GM12878 (cell line): ENCODE data around the gene RASGRF2. TPM values are rescaled to one million over a fixed set of nuclear protein-coding genes. Genes with fewer than 3 reads are reported as not detected.

ENCODE experiments used
- ATAC-seq: fragments of 200-7000 bp; cut with Tn5 transposase; 3 replicates; pipeline ENCODE4 v1.9.1; 2020; ENCODE audit warnings: mild to moderate bottlenecking, moderate library complexity
- BruUV-seq: library from RNA; stranded (reverse); fragments of 400-500 nt; replicated peaks from 2 replicates; lab custom pipeline; 2021; lab: Mats Ljungman, UMichigan
- CTCF ChIA-PET: fragments of 300-600 bp; sonication (Branson Sonifier 250); formaldehyde crosslinking; extraction: SDS; loops from one replicate; lab custom pipeline; 2021; ENCODE audit warnings: inconsistent platforms; lab: Yijun Ruan, JAX
- POLR2A ChIA-PET: fragments of 350-600 bp; formaldehyde crosslinking; extraction: SDS; loops from one replicate; lab custom pipeline; 2021; ENCODE audit warnings: inconsistent platforms; lab: Charles Lee
- RAD21 ChIA-PET: fragments of 300-600 bp; sonication (Branson Sonifier 250); formaldehyde crosslinking; loops from one replicate; lab custom pipeline; 2023; ENCODE audit warnings: antibody characterized with exemption; ENCODE audit not compliant: unreplicated experiment; lab: Charles Lee
- SMC1A ChIA-PET: fragments of 300-600 bp; sonication (Branson Sonifier 250); formaldehyde crosslinking; loops from one replicate; lab custom pipeline; 2023; ENCODE audit not compliant: unreplicated experiment, uncharacterized antibody; lab: Charles Lee
- DNase-seq: peaks from one replicate; pipeline ENCODE4 v3.0.0-alpha.2; 2011; ENCODE audit warnings: low read depth, low spot score
- FAIRE-seq: peaks from 3 replicates; lab custom pipeline; 2011; peaks lifted over from hg19 to GRCh38; lab: Jason Lieb, UNC
- H2AFZ ChIP-seq: 2 replicates; pipeline ENCODE4 v1.6.0; 2011; ENCODE audit warnings: low read depth, low read length, control low read depth; ENCODE audit not compliant: control insufficient read depth
- H3K27ac ChIP-seq: 2 replicates; pipeline ENCODE4 v1.5.1; 2011; ENCODE audit warnings: control low read depth; ENCODE audit not compliant: control insufficient read depth, insufficient read depth
- H3K27me3 ChIP-seq, 2 experiments: replicated peaks in 1 of 2; 2 replicates each; pipeline versions ENCODE4 v1.6.0 to v1.6.1; 2011; ENCODE audit warnings: low read length in 1 of 2; ENCODE audit not compliant: control insufficient read depth in 2 of 2, insufficient read depth in 2 of 2
- H3K36me3 ChIP-seq, 2 experiments: 2 replicates each; pipeline ENCODE4 v1.5.1; 2011; ENCODE audit warnings: low read length in 1 of 2; ENCODE audit not compliant: control insufficient read depth in 2 of 2, insufficient read depth in 2 of 2
- H3K4me1 ChIP-seq: 2 replicates; pipeline ENCODE4 v1.6.1; 2011; ENCODE audit warnings: mild to moderate bottlenecking, low read length, moderate library complexity, mixed read lengths; ENCODE audit not compliant: control insufficient read depth, insufficient read depth
- H3K4me2 ChIP-seq: 2 replicates; pipeline ENCODE4 v1.6.0; 2011; ENCODE audit warnings: control low read depth; ENCODE audit not compliant: control insufficient read depth, insufficient read depth
- H3K4me3 ChIP-seq: fragments of 200-600 bp; sonication (generic); 2 replicates; pipeline ENCODE4 v1.5.1; 2016
- H3K79me2 ChIP-seq: 2 replicates; pipeline ENCODE4 v1.6.0; 2011; ENCODE audit warnings: low read length; ENCODE audit not compliant: control insufficient read depth, insufficient read depth
- H3K9ac ChIP-seq: 2 replicates; pipeline ENCODE4 v1.8.0; 2011; ENCODE audit warnings: low read length, control low read depth, mixed read lengths; ENCODE audit not compliant: control insufficient read depth, insufficient read depth
- H3K9me3 ChIP-seq: replicated peaks from 3 replicates; pipeline ENCODE4 v1.5.1; 2011; ENCODE audit warnings: mild to moderate bottlenecking, low read length; ENCODE audit not compliant: control insufficient read depth, insufficient read depth
- H4K20me1 ChIP-seq: 2 replicates; pipeline ENCODE4 v1.6.0; 2011; ENCODE audit not compliant: control insufficient read depth, insufficient read depth
- ATF2 ChIP-seq: IDR thresholded peaks from 2 replicates; pipeline ENCODE4 v1.6.1; 2012; ENCODE audit warnings: low read length, inconsistent platforms
- BMI1 ChIP-seq: fragments of 450-650 bp; IDR thresholded peaks from 2 replicates; pipeline ENCODE4 v1.6.1; 2016; ENCODE audit warnings: mild to moderate bottlenecking, moderate library complexity, borderline replicate concordance
- CBX5 ChIP-seq: sonication (generic); IDR thresholded peaks from 2 replicates; pipeline ENCODE4 v1.6.1; 2016; ENCODE audit warnings: low read depth, moderate library complexity, mild to moderate bottlenecking, inconsistent platforms
- EED ChIP-seq: sonication (generic); IDR thresholded peaks from 2 replicates; pipeline ENCODE4 v1.6.1; 2016; ENCODE audit warnings: antibody characterized with exemption, low read depth
- EZH2 ChIP-seq: IDR thresholded peaks from 2 replicates; pipeline ENCODE4 v1.6.1; 2012; ENCODE audit warnings: low read depth, mild to moderate bottlenecking, control low read depth, inconsistent platforms, low read length, borderline replicate concordance; ENCODE audit not compliant: control insufficient read depth
- HDGF ChIP-seq: fragments of 450-650 bp; IDR thresholded peaks from 2 replicates; pipeline ENCODE4 v1.6.1; 2016; ENCODE audit warnings: antibody characterized with exemption
- MXI1 ChIP-seq: fragments of 150-350 bp; IDR thresholded peaks from 2 replicates; pipeline ENCODE4 v1.6.1; 2011; ENCODE audit warnings: low read depth, mild to moderate bottlenecking, inconsistent platforms, low read length, improper control_type of control experiment
- MYC ChIP-seq: IDR thresholded peaks from 2 replicates; pipeline ENCODE4 v1.6.1; 2011; ENCODE audit warnings: mild to moderate bottlenecking, low read length, moderate library complexity, inconsistent platforms; ENCODE audit not compliant: insufficient read depth, insufficient replicate concordance, insufficient read length, severe bottlenecking
- POLR2AphosphoS2 ChIP-seq: IDR thresholded peaks from 2 replicates; pipeline ENCODE4 v1.6.1; 2011; ENCODE audit warnings: low read depth, mild to moderate bottlenecking, low read length, improper control_type of control experiment, moderate library complexity
- RAD21 ChIP-seq: IDR thresholded peaks from 2 replicates; pipeline ENCODE4 v1.6.1; 2011; ENCODE audit warnings: mild to moderate bottlenecking, low read depth, low read length, moderate library complexity; ENCODE audit not compliant: insufficient read depth
- RELA ChIP-seq: fragments of 450-650 bp; IDR thresholded peaks from 2 replicates; pipeline ENCODE4 v1.8.0; 2014; ENCODE audit warnings: borderline replicate concordance; ENCODE audit not compliant: partially characterized antibody
- RFX5 ChIP-seq: IDR thresholded peaks from 2 replicates; pipeline ENCODE4 v1.6.1; 2011; ENCODE audit warnings: low read depth, low read length, improper control_type of control experiment
- ZNF274 ChIP-seq: IDR thresholded peaks from one replicate; pipeline ENCODE4 v1.8.0; 2011; ENCODE audit not compliant: insufficient read length, insufficient read depth
- ZZZ3 ChIP-seq: IDR thresholded peaks from 2 replicates; pipeline ENCODE4 v1.6.1; 2011; ENCODE audit warnings: low read depth; ENCODE audit not compliant: control insufficient read depth, insufficient read length
- whole genome bisulfite sequencing: methylation state at CpG from one replicate; pipeline ENCODE4 v1.1.6; 2016; ENCODE audit warnings: low lambda C conversion rate; ENCODE audit not compliant: insufficient replicate concordance, insufficient coverage; ENCODE audit errors: missing lambda C conversion rate; 5-methylcytosine and 5-hydroxymethylcytosine counted together
- in situ Hi-C: fragments of 300-500 bp; cut with MboI; formaldehyde crosslinking; loops from 9 replicates; pipeline ENCODE4 v1.14.3; 2018; ENCODE audit warnings: mixed read lengths
- intact Hi-C: fragments of 100-400 bp; cut with micrococcal nuclease; formaldehyde crosslinking; loops from one replicate; pipeline ENCODE4 v1.14.2; 2022; ENCODE audit not compliant: unreplicated experiment
- polyA plus RNA-seq, 11 experiments: library from polyadenylated mRNA; depleted of rRNA in 4 of 11; unstranded in 6 of 11; stranded (reverse) in 5 of 11; fragments of >200 nt; fragmentation: Nextera tagmentation in 4 of 11; fragmentation: Illumina TruSeq in 1 of 11; extraction: Ambion mirVana in 4 of 11; extraction: Trizol in 1 of 11; gene quantifications; 1 replicate in 1 of 11; 2 replicates in 10 of 11; pipeline versions ENCODE4 v1.2.1 to v1.2.3, GENCODE V29; 2011 to 2016; ENCODE audit warnings: inconsistent platforms in 2 of 11, missing spikeins in 2 of 11, low read depth in 1 of 11
- total RNA-seq, 4 experiments: library from RNA; depleted of rRNA in 3 of 4; stranded (reverse); fragments of >200 nt in 3 of 4; fragmentation: Illumina TruSeq in 1 of 4; extraction: Trizol in 1 of 4; gene quantifications; 2 replicates each; pipeline versions ENCODE4 v1.2.1 to v1.2.3, GENCODE V29; 2013 to 2021
- TF ChIP-seq, protein P1 (sequence below): IDR thresholded peaks from 2 replicates; pipeline ENCODE4 v1.6.1; 2012; ENCODE audit warnings: mild to moderate bottlenecking, low read depth, low read length

Gene RASGRF2
- total and polyA plus RNA-seq, 10 of the 15 experiments (the other 5 are each of a cell fraction or from before 2014, with no cell fraction given) = 0.05 to 0.24 (median 0.07) TPM

GRCh38 chr5:81005708-81006107 lies 45.5 kb downstream of the RASGRF2 start:
- DNase-seq = no peak
- Histone ChIP-seq H3K27me3 (no peaks in the 10 kb centered on the region; a peak in 1 of 4 replicates), H3K4me1 (peaks cover 10% of the 10 kb centered on the region; the same call in 1 of the 2 replicates), H3K27ac (no peak overlapping the region), H4K20me1 (no peaks in the 10 kb centered on the region), H3K79me2 (no peaks in the 10 kb centered on the region), H3K9me3 (no peaks in the 10 kb centered on the region), H2AFZ (no peak overlapping the region), H3K9ac (no peak overlapping the region), H3K4me2 (no peak overlapping the region), H3K36me3 (no peaks in the 10 kb centered on the region), H3K4me3 (no peak overlapping the region)
- no TSS peak for BruUV-seq
- ChIA-PET SMC1A (no interaction called here), POLR2A (no interaction called here), RAD21 (no interaction called here), CTCF (no interaction called here)
- in situ Hi-C loops = no loop called here
- TF ChIP-seq MYC (no peak), BMI1 (no peak), ZZZ3 (no peak), ATF2 (no peak), RAD21 (no peak), EED (no peak), RELA (no peak), RFX5 (no peak), CBX5 (no peak), HDGF (no peak), MXI1 (no peak), POLR2AphosphoS2 (no peak), EZH2 (no peak), ZNF274 (no peak)
- TF ChIP-seq, protein P1, sequence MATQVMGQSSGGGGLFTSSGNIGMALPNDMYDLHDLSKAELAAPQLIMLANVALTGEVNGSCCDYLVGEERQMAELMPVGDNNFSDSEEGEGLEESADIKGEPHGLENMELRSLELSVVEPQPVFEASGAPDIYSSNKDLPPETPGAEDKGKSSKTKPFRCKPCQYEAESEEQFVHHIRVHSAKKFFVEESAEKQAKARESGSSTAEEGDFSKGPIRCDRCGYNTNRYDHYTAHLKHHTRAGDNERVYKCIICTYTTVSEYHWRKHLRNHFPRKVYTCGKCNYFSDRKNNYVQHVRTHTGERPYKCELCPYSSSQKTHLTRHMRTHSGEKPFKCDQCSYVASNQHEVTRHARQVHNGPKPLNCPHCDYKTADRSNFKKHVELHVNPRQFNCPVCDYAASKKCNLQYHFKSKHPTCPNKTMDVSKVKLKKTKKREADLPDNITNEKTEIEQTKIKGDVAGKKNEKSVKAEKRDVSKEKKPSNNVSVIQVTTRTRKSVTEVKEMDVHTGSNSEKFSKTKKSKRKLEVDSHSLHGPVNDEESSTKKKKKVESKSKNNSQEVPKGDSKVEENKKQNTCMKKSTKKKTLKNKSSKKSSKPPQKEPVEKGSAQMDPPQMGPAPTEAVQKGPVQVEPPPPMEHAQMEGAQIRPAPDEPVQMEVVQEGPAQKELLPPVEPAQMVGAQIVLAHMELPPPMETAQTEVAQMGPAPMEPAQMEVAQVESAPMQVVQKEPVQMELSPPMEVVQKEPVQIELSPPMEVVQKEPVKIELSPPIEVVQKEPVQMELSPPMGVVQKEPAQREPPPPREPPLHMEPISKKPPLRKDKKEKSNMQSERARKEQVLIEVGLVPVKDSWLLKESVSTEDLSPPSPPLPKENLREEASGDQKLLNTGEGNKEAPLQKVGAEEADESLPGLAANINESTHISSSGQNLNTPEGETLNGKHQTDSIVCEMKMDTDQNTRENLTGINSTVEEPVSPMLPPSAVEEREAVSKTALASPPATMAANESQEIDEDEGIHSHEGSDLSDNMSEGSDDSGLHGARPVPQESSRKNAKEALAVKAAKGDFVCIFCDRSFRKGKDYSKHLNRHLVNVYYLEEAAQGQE = no peak
- no peak for FAIRE-seq
- ATAC-seq = no peak
- intact Hi-C loops = no loop called here
- WGBS = 65% methylated on average over 4 of the region's 4 CpGs
